ENCODE measurements around the gene DDX42. TPM values are rescaled to one million over a fixed set of nuclear protein-coding genes. Genes with fewer than 3 reads are reported as not detected.
A peak's percentile ranks its signal among the peaks of the same experiment; 100 is the strongest.

DDX42 gene
- total RNA-seq, 1 donor from 2014 or later = 125 TPM

DNA sequence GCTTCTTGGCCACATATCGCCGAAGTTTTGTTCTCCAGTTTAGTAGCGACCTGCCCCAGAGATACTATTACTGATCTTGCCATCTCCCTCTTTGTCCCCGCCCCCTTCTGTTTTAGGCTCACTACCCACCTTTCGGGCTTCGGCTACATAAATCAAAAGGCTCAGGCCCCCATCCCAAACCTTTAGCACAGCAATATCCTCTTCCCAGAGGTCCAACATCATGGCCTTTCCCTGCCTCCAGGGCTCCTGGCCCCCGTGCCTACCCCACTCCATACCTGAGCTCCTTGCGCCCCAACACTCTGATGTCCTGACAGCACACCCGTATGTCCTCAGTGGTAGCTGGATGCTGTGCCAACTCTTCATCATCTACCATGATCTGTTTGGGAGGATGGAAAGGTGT is 50.4 kb downstream of the DDX42 start:
- H3K4me3 ChIP-seq (ENCODE audit: insufficient read depth, low read depth, low read length) = no peak overlapping the region
- FAIRE-seq (no peak), DNase-seq (ENCODE audit: low read depth) (no peak)
- H3K4me2 ChIP-seq (ENCODE audit: low read length) = no peak overlapping the region
- Mint-ChIP-seq H3K9me3 (ENCODE audit: unreplicated experiment) (no peaks in the 10 kb centered on the region), H3K4me3 (ENCODE audit: unreplicated experiment) (no peak overlapping the region), H3K27ac (ENCODE audit: unreplicated experiment) (no peak overlapping the region), H3K4me1 (ENCODE audit: low read depth, unreplicated experiment) (peaks cover 16% of the 10 kb centered on the region), H3K36me3 (ENCODE audit: low read depth, unreplicated experiment) (peaks cover 44% of the 10 kb centered on the region), H3K27me3 (ENCODE audit: low read depth, unreplicated experiment) (no peaks in the 10 kb centered on the region)
- H3K4me1 ChIP-seq (ENCODE audit: insufficient read depth, low read length) = peaks cover 18% of the 10 kb centered on the region
- H3K9ac ChIP-seq (ENCODE audit: low read length) = no peak overlapping the region
- TF ChIP-seq, protein P1, sequence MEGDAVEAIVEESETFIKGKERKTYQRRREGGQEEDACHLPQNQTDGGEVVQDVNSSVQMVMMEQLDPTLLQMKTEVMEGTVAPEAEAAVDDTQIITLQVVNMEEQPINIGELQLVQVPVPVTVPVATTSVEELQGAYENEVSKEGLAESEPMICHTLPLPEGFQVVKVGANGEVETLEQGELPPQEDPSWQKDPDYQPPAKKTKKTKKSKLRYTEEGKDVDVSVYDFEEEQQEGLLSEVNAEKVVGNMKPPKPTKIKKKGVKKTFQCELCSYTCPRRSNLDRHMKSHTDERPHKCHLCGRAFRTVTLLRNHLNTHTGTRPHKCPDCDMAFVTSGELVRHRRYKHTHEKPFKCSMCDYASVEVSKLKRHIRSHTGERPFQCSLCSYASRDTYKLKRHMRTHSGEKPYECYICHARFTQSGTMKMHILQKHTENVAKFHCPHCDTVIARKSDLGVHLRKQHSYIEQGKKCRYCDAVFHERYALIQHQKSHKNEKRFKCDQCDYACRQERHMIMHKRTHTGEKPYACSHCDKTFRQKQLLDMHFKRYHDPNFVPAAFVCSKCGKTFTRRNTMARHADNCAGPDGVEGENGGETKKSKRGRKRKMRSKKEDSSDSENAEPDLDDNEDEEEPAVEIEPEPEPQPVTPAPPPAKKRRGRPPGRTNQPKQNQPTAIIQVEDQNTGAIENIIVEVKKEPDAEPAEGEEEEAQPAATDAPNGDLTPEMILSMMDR (IDR thresholded peaks at IDR 0.05; ENCODE audit: insufficient read depth, low read depth, low read length) = no peak
- no peak for TF ChIP-seq EZH2 (IDR thresholded peaks at IDR 0.05; ENCODE audit: insufficient read depth, low read length)
- no peak overlapping the region for H2AFZ ChIP-seq (ENCODE audit: low read depth, low read length)
- H3K9me3 ChIP-seq (ENCODE audit: insufficient read depth, low read depth, low read length) = no peaks in the 10 kb centered on the region
- H3K79me2 ChIP-seq (ENCODE audit: insufficient read depth, low read length) = peaks cover 82% of the 10 kb centered on the region
- H3K27ac ChIP-seq (ENCODE audit: low read depth, low read length) = no peak overlapping the region
- peaks cover 61% of the 10 kb centered on the region for H3K36me3 ChIP-seq (ENCODE audit: insufficient read depth, low read length)
- no peaks in the 10 kb centered on the region for H3K27me3 ChIP-seq (ENCODE audit: insufficient read depth, low read length)
- peaks cover 56% of the 10 kb centered on the region for H4K20me1 ChIP-seq (ENCODE audit: insufficient read depth, low read length)

- H3K27me3 Mint-ChIP-seq (ENCODE audit: low read depth, unreplicated experiment) = no peaks in the 10 kb centered on the region
- H3K9ac ChIP-seq (ENCODE audit: low read length) = peak overlapping the region; percentile 85
- no peaks in the 10 kb centered on the region for H3K9me3 Mint-ChIP-seq (ENCODE audit: unreplicated experiment)
- H3K36me3 ChIP-seq (ENCODE audit: insufficient read depth, low read length) = peaks cover 67% of the 10 kb centered on the region
- H3K4me2 ChIP-seq (ENCODE audit: low read length) = peak overlapping the region; percentile 92
- peak overlapping the region; percentile 100 for H3K27ac Mint-ChIP-seq (ENCODE audit: unreplicated experiment)
- peaks cover 66% of the 10 kb centered on the region for H4K20me1 ChIP-seq (ENCODE audit: insufficient read depth, low read length)
- peak overlapping the region; percentile 98 for H3K4me3 Mint-ChIP-seq (ENCODE audit: unreplicated experiment)
- DNase-seq (ENCODE audit: low read depth) (no peak), FAIRE-seq (no peak)
- H3K4me1 Mint-ChIP-seq (ENCODE audit: low read depth, unreplicated experiment) = peaks cover 16% of the 10 kb centered on the region
- no peak for TF ChIP-seq EZH2 (IDR thresholded peaks at IDR 0.05; ENCODE audit: insufficient read depth, low read length)
- TF ChIP-seq, protein P1 (IDR thresholded peaks at IDR 0.05; ENCODE audit: insufficient read depth, low read depth, low read length) = no peak
- H3K4me3 ChIP-seq (ENCODE audit: insufficient read depth, low read depth, low read length) = peak overlapping the region; percentile 96
- peaks cover 52% of the 10 kb centered on the region for H3K36me3 Mint-ChIP-seq (ENCODE audit: low read depth, unreplicated experiment)
- peak overlapping the region; percentile 71 for H2AFZ ChIP-seq (ENCODE audit: low read depth, low read length)
- peak overlapping the region; percentile 94 for H3K27ac ChIP-seq (ENCODE audit: low read depth, low read length)
- H3K4me1 ChIP-seq (ENCODE audit: insufficient read depth, low read length) = peaks cover 18% of the 10 kb centered on the region
- H3K9me3 ChIP-seq (ENCODE audit: insufficient read depth, low read depth, low read length) = no peaks in the 10 kb centered on the region
- H3K27me3 ChIP-seq (ENCODE audit: insufficient read depth, low read length) = no peaks in the 10 kb centered on the region
- H3K79me2 ChIP-seq (ENCODE audit: insufficient read depth, low read length) = peaks cover 88% of the 10 kb centered on the region
Observed at GRCh38 chr17:63826468-63827001, 52.6 kb downstream of the DDX42 start.
